NAMALWA (cell line): Measurements from ENCODE around the gene B3GNT5.

Experiments
- DNase-seq: peaks from one replicate; pipeline ENCODE4 v3.0.0-alpha.2; 2015; ENCODE audit warnings: low spot score

The B3GNT5 gene

DNA sequence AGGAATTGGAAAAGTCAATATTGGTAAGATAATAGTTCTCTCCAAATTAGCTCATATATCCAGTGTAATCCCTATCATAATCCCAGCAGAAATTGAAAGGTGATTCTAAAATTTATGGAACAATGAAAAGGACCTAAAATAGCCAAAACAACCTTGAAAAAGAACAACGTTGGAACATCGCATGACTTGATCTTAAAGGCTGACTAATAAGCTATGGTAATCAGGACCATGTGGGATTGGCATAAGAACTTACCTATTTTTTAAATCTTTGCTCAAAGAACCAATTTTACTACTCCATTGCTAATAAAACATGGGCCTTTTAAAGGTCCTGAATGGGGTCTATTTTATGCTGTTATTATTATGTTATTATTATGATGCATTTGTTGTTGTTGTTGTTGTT is 40.9 kb downstream of the B3GNT5 start:
- no peak for DNase-seq

DNA sequence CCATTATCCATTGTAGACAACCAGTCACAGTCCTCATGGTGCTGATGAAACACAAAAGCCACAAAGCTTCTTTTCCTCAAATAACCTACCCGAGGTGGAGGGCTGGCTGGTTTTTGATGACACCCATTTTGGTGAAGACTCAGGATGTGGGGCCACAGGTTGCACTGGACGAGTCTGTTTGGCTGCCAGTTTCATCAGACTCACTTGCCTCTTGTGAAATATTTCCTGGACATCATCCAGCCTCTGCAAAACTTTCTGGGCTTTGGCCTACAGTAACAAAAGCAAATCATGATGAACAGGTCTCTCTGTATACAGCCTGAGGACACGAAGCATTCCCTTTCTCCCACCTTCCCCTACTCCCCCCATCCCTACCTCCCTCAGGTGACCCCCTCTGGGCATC is 42.2 kb downstream of the B3GNT5 start:
- DNase-seq, result no peak

DNA sequence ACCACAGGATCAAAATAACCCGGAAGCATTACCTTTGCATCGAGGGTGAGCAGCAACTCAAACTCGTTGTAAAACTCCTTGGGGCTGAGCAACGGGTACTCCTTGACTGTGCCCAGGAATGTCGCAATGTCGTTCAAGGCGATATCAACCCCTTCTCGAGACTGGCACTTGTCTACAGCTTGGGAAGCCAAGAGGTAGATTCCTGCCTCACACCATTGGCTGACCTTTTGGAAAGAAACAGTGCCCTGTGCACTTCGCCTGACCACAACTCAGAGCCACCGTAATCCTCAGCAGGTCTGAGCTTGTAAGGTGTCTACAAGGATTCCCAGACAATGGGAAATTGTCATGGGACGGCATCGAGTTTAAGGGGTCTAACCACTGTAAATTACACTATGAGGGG is 43.9 kb downstream of the B3GNT5 start:
- no peak for DNase-seq

DNA sequence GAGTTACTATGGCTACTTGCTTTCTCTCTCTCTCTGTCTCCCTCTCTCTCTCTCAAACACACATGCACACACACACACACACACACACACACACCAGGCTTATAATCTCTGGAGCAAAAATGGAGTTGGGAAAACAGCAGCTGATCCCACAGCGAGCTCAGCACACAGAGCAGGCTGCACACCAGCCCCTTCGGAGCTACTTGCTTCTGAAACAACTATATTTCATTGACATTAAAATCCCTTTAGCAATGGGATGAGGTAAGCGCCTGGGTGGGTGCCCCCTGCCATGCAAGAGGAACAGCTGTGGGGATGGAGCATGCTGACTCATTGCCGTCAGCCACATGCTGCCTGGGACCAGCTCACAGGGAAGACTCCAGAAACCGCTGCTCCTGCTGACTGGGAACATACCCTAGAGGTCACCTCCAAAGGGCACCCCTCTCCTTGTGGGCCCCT is 45.7 kb downstream of the B3GNT5 start:
- no peak for DNase-seq

DNA sequence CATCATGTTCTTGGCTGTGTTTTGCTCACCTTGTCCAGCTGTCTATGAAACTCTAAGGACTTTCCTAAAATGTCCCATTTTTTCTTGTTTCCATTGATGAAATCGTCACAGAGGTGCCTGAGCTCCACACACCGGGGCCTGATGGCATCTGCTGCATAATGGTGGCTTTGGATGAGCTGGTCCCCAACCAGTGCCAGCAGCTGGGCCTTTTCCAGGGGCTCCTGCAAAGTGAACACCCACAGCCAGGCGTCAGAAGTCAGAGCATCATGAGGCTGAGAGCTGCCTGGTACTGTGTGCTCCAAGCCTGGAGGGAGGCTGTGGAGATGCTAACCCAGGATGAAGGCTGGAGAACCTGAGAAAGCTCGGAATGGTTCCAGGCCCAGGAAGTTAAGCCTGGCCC is 46.9 kb downstream of the B3GNT5 start:
- no peak for DNase-seq

DNA sequence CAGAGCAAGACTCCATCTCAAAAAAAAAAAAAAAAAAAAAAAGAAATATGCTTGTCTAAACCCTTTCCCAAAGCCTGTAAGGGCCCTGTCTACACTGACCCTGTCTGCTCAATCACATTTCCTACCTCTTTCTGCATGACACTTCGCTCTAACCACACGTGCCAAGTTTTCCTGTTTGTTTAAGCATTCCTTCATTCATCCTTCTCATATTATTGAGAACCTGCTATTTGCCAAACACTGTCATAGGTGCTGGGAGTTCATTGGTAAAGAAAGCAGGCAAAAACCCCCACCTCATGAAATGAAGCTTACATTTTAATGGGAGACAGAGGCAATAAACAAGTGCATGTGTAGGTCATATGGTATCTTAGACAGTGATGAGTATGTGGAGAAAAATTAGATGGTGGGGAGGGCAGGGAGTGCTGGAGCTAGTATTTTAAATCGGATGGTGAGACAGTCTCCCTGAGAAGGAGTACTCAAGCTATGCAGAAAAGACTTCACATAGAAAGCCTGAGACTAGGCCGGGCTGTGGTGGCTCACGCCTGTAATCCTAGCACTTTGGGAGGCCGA is 48.0 kb downstream of the B3GNT5 start:
- DNase-seq, result no peak

DNA sequence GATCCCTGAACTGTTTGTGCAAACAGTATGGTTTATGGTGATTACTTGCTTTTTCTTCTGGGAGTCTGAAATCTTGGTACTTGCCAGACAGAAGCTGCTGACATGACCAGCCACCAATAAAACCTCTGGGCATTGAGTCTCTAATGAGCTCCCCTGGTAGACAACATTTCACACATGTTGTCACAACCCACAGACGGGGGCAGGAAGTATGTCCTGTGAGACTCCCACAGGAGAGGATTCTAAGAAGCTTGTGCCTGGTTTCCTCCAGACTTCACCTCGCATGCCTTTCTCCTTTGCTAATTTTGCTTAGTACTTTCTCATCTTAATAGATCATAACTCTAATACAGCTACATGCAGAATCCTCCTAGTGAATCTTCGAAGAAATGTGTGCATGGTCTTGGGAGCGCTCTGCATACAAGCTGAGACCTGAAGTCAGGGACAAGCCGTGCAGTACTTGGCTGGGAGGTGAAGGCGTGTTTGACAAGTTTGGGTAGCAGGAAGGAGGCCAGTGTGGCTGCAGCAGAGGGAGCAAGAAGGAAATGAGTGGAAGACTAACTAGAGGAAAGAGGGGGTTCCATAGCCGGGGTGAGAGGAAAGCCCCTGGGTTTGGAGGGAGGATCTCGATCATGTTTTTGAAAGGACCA is 49.0 kb downstream of the B3GNT5 start:
- no peak for DNase-seq

DNA sequence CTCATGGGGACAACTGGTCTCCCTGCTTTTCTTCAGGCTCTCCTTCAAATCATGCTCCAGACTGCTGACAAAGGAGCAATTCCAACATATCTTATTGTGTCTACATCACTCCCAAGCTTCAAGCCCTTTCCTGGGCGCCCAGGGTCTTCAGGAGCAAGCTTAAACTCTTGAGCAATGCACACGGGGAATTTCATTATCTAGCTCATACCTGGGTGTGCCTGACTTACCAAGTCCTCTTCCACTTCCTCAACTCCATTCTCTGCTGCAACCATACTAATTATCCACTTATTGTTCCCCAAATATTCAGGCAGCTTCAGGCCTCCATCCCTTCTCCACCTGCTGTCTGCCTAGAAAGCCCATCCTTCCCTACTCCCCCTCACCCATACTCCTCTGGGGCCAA is 50.6 kb downstream of the B3GNT5 start:
- DNase-seq, result no peak

DNA sequence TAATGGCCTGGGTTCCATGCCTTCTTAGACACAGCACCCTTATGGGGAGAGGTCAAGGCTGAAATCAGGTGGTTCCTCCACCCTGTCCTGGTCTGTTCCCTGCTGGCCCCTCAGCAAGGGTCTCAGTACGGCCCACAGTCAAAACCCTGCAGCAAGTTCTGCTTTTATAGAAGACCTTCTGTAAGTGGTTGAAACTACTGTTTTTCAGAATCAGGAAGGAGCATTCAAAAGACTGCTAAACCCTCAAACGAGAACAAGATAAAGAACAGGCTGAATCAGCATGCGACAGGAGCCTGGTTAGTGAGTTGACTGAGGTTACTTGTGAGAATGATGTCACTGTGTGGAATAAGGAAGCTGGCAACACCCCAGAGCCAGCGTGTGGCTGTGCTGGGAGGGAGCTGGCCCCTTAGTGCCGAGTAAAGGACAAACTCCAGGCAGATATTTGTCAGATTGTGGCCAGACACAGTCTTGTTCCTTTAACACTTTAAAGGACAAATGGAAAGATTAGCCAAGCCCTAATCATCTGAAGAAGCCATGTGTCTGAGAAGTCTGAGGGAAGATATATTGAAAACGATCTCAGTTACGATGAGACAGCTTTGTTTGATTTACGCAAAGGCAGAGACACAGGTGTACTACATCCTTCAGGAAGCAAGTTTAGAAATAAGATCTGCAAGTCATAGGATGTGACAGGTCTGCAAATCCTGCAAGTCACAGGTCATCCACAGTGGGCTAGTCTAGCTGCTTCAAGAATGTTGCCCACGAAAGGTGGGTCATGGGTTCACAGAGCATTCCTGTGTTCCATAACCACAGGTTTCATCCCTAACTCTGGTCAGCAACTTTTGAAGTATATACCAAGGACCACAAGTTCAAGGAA is 54.0 kb downstream of the B3GNT5 start:
- peak; percentile 30 for DNase-seq

DNA sequence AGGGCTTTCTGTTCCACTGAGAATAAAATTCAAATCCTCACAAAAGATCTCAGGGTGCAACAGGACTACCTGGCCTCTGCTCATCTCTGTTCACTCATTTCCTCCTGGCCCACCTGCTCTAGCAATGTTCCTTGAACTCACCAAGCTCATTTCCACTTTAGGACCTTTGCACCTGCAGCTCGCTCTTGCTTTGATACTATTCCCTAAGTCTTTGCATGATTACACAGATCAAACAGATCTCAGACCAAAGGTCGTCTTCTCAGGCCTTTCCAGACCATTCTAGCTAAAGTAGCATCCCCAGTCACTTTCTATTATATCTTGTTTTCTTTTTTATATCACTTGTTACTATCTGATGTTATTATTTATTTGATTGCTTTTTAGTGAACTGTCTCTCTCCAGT is 54.7 kb downstream of the B3GNT5 start:
- DNase-seq, result no peak

DNA sequence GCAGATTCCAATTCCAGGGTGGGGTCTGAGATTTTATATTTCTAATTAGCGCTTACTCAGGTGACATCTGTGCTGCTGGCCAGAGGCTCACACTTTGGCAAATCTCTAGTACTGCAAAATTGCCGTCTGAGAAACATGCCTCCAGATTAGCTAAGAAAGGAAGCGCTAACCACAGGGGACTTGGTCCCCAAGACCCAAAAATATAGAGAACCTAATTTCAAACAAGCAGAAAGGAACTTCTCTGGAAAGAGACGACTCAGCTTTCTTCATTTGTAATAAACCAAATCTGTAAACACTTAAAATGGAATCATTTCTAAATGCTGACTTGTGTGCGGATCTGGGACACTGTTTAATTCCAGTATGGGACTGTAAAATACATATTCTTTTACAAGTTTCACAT is 55.7 kb downstream of the B3GNT5 start:
- DNase-seq, result no peak

DNA sequence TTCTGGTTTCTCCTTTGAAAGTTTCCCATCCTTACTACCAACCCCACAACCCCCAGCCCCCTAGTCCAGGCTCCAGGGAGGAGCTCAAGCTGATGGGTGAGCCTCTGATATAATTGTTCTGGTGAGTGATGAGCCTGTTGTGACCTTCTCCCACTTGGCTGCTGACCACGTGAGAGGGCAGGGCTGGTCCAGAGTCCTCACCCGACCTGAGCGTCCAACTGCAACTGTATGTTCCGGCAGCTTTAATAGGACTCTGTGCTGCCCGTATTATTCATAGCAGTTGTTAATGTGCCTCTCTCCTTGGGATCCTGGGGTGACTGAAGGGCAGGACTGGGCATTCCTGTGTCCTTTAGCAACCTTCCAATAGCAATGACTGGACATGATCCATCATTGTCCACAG is 56.2 kb downstream of the B3GNT5 start:
- DNase-seq, result no peak

DNA sequence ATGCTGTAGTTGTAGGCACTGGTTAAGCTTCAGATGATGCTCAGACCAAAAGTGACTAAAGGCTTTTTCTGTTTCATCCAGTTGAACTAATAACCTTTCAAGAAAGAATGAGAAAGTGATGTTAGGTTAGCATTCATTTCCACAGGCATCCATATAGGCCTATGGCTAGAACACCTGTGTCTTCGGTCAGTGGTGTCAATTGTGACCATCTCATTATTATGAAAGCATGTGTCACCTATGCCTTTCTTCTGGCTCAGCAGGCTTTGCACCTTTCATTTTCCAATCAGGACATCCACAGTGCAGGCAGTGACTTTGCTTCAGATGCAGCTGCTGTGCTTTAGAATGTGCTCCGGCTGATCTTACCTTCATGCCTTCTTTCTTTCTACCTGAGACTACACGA is 57.9 kb downstream of the B3GNT5 start:
- no peak for DNase-seq

DNA sequence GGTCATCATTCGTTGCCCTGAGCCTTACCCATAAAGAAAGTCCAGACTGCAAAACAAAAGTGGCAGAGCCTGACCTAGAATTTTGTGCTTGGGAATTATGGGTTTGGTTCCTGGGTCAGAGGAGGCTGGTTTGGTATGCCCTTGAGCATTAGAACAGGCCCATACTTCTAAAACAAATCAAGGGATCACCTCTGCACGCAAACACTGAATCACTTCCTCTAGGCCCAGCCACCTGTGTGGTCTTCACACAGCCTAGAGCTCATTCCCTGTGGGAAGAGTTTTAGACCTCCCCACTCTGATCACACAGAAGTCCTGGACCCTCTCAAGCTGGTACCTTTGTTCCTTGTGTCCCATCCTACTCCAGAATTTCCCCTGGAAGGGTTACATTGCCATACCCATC is 59.4 kb downstream of the B3GNT5 start:
- DNase-seq, result no peak

DNA sequence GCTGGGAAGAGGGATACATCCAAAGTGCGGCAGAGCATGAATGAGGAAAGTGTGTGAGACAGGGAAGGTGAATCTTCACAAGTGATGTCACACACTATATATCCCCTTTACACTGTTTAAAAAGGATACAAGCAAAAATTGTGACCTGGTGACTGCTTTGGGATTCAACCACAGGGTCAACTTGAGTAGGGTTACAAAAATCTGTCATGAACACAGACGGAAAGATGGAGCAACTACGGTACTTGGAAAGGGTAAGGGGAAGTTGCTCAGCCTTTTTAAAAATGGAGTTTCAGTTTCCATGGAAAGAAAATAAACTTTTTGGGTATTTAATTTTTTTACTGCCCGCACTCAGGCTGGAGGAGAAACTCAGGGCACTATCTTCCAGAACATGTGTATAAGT is 60.3 kb downstream of the B3GNT5 start:
- DNase-seq, result no peak

DNA sequence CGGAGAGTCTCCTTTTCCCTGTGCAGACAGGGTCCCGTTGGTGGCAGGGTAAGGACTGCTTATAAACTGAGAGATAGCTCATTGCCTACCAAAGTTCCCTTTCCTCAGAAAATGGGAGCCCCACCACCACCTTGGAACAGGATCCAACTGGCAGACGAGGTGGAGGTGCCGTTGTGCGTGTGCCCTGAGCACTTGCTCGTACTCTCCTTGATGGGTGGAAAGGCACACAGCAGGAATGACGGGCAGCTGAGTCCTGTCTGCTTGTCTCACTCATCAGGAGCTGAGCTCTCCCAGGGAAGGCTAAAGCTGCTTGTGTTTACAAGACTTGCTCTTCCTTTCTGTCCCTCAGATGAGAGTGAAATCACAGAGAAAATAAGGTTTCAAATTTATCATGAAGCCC is 60.7 kb downstream of the B3GNT5 start:
- DNase-seq, result no peak

DNA sequence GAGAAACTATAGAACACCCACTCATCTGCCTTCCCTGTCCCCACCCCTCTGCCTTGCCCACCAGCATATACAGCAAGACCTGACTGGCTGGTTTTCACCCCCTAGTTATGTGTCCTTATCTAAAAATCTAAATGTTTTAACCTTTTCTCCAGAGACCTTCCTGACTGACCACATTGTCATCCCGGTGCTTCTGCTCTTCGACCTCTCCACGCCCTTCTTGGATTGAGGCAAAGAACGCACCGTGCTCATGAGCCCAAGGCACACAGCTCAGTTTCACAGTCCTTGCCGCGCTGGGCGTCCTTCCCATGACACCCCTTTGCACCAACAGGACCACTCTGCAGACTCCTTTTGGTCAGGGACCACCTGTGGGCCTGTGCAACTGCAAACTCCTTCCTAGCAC is 62.7 kb downstream of the B3GNT5 start:
- no peak for DNase-seq

DNA sequence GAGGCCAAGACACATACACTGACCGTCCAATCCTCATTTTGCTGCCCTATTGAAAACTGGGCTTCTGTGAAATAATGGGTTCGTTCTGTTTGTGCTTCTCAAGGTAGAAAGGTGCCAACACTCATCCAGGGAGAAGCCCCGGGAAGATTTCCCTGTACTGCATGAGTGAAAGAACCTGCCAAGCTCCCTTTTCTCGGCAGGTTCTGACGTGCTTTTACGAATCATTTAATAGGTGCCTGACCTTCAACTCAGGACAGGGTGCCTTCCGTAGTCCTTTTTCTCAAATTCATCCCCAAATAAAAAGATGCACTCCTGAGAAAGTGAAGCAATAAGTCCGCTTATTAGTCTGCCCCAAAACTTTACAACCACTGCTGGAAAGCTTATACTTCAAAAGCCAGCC is 64.2 kb downstream of the B3GNT5 start:
- DNase-seq, result no peak

DNA sequence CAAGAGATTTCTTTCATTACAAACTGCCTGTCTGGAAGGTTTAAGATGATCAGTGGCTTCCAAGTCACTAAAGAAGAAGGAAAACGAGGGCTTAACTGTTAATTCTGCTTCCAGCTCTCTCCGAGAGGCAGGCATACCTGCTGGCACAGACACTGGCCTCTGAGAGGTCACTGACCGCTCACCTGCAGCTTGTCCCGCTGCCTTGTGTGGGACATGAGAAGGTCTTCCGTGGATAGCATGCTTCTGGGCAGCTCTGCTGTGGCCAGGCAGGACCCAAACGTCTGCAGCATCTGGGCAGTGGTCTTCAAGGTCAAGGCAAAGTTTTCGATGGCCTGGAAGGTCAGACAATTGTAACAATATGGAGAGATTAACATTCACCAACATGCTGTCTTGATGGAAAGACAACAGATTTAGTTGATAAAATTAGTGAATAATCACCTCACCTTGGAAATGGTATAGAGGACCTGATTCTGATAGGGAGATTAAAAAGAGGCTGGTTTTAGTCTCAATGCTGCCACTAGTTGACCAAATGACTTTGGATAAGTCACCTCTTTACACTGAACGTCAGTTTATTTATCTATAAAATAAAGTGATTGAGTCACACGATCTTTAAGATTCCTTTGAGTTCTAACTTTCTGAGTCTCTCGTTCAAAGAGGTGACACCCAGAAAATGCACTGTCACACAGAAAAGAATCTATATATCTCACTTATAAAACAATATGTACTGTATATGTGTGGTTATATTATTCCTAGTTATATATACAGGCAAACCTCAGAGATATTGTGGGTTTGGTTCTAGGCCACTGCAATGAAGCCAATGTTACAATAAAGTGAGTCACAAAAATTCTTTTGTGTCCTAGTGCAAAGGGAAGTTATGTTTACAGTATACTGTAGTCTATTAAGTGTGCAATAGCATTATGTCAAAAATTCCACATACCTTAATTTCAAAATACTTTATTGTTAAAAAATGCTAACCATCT is 65.1 kb downstream of the B3GNT5 start:
- no peak for DNase-seq

DNA sequence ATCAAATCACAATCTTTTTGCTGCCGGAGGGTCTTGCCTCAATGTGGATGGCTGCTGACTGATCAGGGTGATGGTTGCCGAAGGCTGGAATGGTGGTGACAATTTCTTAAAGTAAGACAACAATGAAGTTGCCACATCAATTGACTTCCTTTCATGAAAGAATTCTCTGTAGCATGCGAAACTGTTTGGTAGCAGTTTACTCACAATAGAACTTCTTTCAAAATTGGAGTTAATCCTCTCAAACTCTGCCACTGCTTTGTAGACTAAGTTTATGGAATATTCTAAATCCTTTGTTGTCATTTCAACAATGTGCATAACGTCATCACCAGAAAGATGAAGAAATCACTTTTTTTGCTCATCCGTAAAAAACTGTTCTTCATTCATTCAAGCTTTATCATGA is 65.8 kb downstream of the B3GNT5 start:
- no peak for DNase-seq

DNA sequence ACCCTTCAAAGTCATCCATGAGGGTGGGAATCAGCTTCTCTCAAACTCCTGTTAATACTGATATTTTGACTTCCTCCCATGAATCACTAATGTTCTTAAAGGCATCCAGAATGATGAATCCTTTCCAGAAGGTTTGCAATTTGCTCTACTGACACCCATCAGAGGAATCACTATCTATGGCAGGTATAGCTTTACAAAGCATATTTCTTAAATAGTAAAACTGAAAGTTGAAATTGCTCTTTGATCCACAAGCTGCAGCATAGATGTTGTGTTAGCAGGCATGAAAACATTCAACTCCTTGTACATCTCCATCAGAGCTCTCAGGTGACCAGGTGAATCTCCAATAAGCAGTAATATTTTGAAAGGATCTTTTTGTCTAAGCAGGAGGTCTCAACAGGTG is 66.3 kb downstream of the B3GNT5 start:
- DNase-seq, result no peak
